ENCODE measurements around the gene MTHFD1L.

DNA sequence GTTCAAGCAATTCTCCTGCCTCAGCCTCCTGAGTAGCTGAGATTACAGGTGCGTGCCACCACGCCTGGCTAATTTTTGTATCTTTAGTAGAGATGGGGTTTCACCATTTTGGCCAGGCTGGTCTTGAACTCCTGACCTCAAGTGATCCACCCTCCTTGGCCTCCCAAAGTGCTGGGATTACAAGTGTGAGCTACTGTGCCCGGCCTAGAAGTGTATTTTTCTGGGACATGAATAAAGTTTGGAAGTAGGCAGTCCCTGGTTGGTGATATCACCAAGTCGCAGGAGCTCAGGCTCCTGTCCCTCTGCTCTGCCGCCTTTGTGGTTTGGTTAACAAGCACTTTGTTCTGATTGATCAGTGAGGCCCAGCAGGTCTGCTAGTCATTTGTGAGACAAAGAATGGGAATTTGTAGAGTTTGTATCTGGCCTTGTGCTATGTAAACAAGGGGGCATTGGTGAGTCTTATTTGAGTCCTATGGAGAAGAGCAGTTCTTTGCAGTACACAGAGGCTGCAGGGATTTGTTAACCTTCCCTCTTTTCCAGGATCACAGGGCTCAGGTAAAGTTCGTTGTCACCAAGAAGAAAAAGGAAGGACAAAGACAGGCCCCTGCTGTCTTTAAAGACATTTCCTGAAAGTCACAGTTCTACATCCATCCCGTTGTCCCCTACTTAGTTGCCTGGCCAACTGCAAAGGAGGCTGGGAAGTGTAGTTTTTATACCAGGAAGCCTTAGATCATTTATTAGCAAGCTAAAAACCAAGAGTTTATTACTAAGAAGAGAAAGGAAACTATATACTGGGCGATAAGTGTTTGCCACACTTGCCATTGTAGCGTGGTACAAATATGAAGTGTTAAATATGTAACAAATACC, 13.1 kb downstream of the MTHFD1L start:
- TF ChIP-seq, protein P1, sequence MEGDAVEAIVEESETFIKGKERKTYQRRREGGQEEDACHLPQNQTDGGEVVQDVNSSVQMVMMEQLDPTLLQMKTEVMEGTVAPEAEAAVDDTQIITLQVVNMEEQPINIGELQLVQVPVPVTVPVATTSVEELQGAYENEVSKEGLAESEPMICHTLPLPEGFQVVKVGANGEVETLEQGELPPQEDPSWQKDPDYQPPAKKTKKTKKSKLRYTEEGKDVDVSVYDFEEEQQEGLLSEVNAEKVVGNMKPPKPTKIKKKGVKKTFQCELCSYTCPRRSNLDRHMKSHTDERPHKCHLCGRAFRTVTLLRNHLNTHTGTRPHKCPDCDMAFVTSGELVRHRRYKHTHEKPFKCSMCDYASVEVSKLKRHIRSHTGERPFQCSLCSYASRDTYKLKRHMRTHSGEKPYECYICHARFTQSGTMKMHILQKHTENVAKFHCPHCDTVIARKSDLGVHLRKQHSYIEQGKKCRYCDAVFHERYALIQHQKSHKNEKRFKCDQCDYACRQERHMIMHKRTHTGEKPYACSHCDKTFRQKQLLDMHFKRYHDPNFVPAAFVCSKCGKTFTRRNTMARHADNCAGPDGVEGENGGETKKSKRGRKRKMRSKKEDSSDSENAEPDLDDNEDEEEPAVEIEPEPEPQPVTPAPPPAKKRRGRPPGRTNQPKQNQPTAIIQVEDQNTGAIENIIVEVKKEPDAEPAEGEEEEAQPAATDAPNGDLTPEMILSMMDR (IDR thresholded peaks at IDR 0.05): no peak
- TF ChIP-seq EZH2 (IDR thresholded peaks at IDR 0.05) (no peak), EZH2phosphoT487 (IDR thresholded peaks at IDR 0.05) (no peak)
